NT2/D1 (cell line): ENCODE results near the gene TENT4B.

Experiments used
- SUZ12 ChIP-seq: IDR thresholded peaks from 2 replicates; pipeline ENCODE4 v1.6.1; 2011; ENCODE audit not compliant: insufficient read length, insufficient read depth; ENCODE audit errors: extremely low read depth
- YY1 ChIP-seq: IDR thresholded peaks from 2 replicates; pipeline ENCODE4 v1.6.1; 2011; ENCODE audit not compliant: insufficient read length, insufficient read depth
- ZNF274 ChIP-seq: IDR thresholded peaks from 2 replicates; pipeline ENCODE4 v1.6.1; 2011; ENCODE audit warnings: mild to moderate bottlenecking, low read depth, low read length

DNA sequence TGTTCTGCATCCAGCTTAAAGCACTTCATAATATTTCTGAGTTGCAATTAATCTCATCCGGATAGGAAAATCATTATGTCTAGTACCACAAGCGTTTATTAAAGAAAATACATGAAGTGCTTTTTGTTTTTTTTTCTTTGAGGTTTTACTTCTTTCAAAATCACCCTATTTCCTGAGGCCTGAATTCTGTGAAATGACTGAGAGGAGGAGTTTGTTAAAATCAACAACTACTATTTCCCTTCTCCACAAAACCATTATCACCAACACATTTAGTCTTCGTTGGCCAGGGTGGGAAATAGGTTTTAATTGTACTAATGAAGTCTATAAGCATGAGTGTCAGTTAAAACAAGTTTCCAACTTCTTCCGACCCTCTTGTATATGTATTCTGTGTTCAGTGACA is 62.6 kb downstream of the TENT4B start:
- TF ChIP-seq ZNF274 (no peak), SUZ12 (no peak), YY1 (no peak)
